ENCODE results near the gene CABCOCO1.

- TF ChIP-seq POLR2A (IDR thresholded peaks at IDR 0.05): no peak
- no peak for TF ChIP-seq CTCF (IDR thresholded peaks at IDR 0.05)
Measured at GRCh38 chr10:61623161-61623560, 39.6 kb upstream of the CABCOCO1 start.

Data from body of pancreas (tissue), 4 donors.